GM12875 (cell line): ENCODE measurements around the gene FGR.

ENCODE experiments used
- H3K4me3 ChIP-seq: one replicate; pipeline ENCODE4 v1.5.1; 2011; ENCODE audit warnings: low read depth, low read length, control low read depth
- CTCF ChIP-seq: IDR thresholded peaks from 2 replicates; pipeline ENCODE4 v1.5.1; 2011; ENCODE audit warnings: low read depth, mild to moderate bottlenecking, control low read depth, inconsistent platforms, low read length, moderate library complexity, borderline replicate concordance; ENCODE audit not compliant: insufficient read depth

FGR gene

GRCh38 chr1:27588256-27589232 lies 46.4 kb downstream of the FGR start:
- no peak overlapping the region for H3K4me3 ChIP-seq
- TF ChIP-seq CTCF = no peak

- no peak overlapping the region for H3K4me3 ChIP-seq
- no peak for TF ChIP-seq CTCF
These were observed 49.3 kb downstream of the FGR start for GRCh38 chr1:27585684-27586083.

- H3K4me3 ChIP-seq = no peak overlapping the region
- TF ChIP-seq CTCF = no peak
These were observed 50.5 kb downstream of the FGR start for GRCh38 chr1:27584453-27584852.

- no peak overlapping the region for H3K4me3 ChIP-seq
- no peak for TF ChIP-seq CTCF
These were observed 51.5 kb downstream of the FGR start for GRCh38 chr1:27583479-27583878.

- H3K4me3 ChIP-seq = no peak overlapping the region
- no peak for TF ChIP-seq CTCF
These were observed 53.2 kb downstream of the FGR start for GRCh38 chr1:27581823-27582243.

GRCh38 chr1:27577504-27578188 lies 57.3 kb downstream of the FGR start:
- H3K4me3 ChIP-seq = no peak overlapping the region
- no peak for TF ChIP-seq CTCF
